ENCODE measurements around the gene CNPPD1.

Gene CNPPD1

GRCh38 chr2:219158025-219158424 lies 18.7 kb downstream of the CNPPD1 start:
- DNase-seq: no peak

GRCh38 chr2:219157396-219157795 lies 19.3 kb downstream of the CNPPD1 start:
- DNase-seq: no peak

- peak; percentile 77 to 85 for DNase-seq
These were observed 21.6 kb downstream of the CNPPD1 start for GRCh38 chr2:219155054-219155644.

GRCh38 chr2:219149667-219150066 lies 27.1 kb downstream of the CNPPD1 start:
- peak; percentile 16 to 19 for DNase-seq

- DNase-seq: peak in 1 of 2 experiments; percentile 40
These were observed 34.4 kb downstream of the CNPPD1 start for GRCh38 chr2:219142329-219142728.

GRCh38 chr2:219140722-219141121 lies 36.0 kb downstream of the CNPPD1 start:
- no peak for DNase-seq

- DNase-seq: no peak
These were observed 42.7 kb downstream of the CNPPD1 start for GRCh38 chr2:219133976-219134375.

GRCh38 chr2:219131744-219132143 lies 45.0 kb downstream of the CNPPD1 start:
- no peak for DNase-seq

GRCh38 chr2:219131327-219131726 lies 45.4 kb downstream of the CNPPD1 start:
- no peak for DNase-seq

- no peak for DNase-seq
These were observed 47.1 kb downstream of the CNPPD1 start for GRCh38 chr2:219129589-219129988.

- DNase-seq: no peak
These were observed 48.3 kb downstream of the CNPPD1 start for GRCh38 chr2:219128396-219128795.

GRCh38 chr2:219127037-219127635 lies 49.6 kb downstream of the CNPPD1 start:
- no peak for DNase-seq

- no peak for DNase-seq
These were observed 50.2 kb downstream of the CNPPD1 start for GRCh38 chr2:219126555-219126954.

GRCh38 chr2:219125886-219126270 lies 50.8 kb downstream of the CNPPD1 start:
- DNase-seq: no peak

- no peak for DNase-seq
These were observed 51.4 kb downstream of the CNPPD1 start for GRCh38 chr2:219125225-219125885.

GRCh38 chr2:219124381-219125110 lies 52.2 kb downstream of the CNPPD1 start:
- no peak for DNase-seq

- no peak for DNase-seq
These were observed 53.2 kb downstream of the CNPPD1 start for GRCh38 chr2:219123356-219124135.

- no peak for DNase-seq
These were observed 54.3 kb downstream of the CNPPD1 start for GRCh38 chr2:219122202-219122980.
